Esophagus muscularis mucosa (tissue), 3 donors: ENCODE results near the gene ZNF763.

Experiments used
- POLR2A ChIP-seq: fragments of 450-650 bp; IDR thresholded peaks from one replicate; pipeline ENCODE4 v1.6.1; 2017; ENCODE audit warnings: antibody characterized with exemption, moderate library complexity, mild to moderate bottlenecking, low read depth
- POLR2AphosphoS5 ChIP-seq, 2 donors: sonication (generic); formaldehyde crosslinking; IDR thresholded peaks; one replicate each; pipeline ENCODE4 v1.6.1; 2017; ENCODE audit warnings: antibody characterized with exemption in 2 of 2
- TF ChIP-seq, protein P1 (sequence below), 3 experiments: fragments of 200-600 bp in 2 of 3; fragments of 450-650 bp in 1 of 3; sonication (generic) in 2 of 3; IDR thresholded peaks; one replicate each; pipeline ENCODE4 v1.5.1; 2017 to 2019; ENCODE audit warnings: antibody characterized with exemption in 3 of 3, mild to moderate bottlenecking in 2 of 3, moderate library complexity in 1 of 3

DNA sequence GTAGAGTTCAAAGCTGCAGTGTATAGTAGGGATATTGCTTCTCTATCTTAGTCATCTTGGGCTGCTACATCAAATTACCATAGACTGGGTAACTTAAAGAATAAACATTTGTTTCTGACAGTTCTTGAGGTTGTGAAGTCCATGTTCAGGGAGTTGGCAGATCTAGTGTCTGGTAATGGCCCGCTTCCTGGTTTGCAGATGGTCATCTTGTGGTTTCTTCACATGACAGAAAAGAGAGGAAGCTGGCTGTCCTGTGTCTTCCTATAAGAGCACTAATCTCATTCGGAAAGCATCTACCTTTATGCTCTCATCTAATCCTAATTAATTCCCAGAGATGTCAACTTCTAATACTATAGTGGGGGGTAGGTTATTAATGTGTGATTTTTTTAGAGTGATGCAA lies 6.2 kb downstream of the ZNF763 start:
- TF ChIP-seq, protein P1, sequence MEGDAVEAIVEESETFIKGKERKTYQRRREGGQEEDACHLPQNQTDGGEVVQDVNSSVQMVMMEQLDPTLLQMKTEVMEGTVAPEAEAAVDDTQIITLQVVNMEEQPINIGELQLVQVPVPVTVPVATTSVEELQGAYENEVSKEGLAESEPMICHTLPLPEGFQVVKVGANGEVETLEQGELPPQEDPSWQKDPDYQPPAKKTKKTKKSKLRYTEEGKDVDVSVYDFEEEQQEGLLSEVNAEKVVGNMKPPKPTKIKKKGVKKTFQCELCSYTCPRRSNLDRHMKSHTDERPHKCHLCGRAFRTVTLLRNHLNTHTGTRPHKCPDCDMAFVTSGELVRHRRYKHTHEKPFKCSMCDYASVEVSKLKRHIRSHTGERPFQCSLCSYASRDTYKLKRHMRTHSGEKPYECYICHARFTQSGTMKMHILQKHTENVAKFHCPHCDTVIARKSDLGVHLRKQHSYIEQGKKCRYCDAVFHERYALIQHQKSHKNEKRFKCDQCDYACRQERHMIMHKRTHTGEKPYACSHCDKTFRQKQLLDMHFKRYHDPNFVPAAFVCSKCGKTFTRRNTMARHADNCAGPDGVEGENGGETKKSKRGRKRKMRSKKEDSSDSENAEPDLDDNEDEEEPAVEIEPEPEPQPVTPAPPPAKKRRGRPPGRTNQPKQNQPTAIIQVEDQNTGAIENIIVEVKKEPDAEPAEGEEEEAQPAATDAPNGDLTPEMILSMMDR (IDR thresholded peaks at IDR 0.05) = no peak
- TF ChIP-seq POLR2AphosphoS5 (IDR thresholded peaks at IDR 0.05) (no peak), POLR2A (no peak)
